GM21367 (cell line): Measurements from ENCODE around the gene ABCC3.

Experiments used
- ATAC-seq: cut with Tn5 transposase; IDR thresholded peaks from one replicate; pipeline ENCODE4 v1.9.1; 2021; ENCODE audit not compliant: unreplicated experiment

ABCC3 gene

DNA sequence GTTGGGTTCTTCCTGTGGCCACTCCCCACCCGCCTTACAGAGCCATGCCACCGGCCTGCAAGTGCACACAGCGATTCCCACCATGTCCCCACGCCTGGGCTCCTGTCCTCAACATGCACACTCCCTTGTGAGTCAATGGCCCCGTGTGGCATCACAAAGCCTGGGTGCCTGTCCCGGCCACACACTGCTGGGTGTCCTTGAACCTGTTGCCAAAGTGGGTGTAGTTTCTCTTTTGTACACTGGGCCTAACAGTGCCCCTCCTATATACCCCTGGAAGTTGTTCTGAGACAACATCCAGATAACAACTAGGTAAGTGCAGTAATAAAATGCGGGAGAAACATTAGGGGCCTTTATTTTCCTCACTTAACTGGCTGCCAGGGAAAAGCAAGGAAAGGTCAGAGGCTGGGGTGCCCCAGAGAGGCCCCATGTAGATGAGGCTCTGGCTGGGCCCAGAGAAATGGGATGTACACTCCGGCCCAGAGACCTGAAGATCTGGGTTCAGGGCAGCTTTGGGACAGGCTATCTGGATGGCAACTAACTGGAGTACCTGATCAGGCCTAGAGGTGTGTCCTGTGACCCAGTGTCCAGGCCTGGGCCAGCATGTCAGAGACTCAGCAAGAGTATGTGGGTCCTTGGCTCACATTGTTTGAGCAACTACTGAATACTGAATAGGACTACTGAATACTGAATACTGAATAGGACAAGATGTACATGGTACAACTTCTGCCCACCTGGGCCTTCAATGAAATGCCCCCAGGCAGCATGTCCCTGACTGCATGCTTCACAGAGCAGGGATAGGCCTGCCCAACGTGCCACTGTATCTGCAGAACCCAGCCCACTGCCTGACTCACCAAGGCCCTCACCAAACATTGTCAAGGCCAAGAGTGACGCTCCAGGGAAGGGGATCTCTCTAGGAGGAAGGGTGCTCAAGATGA is 8.3 kb downstream of the ABCC3 start:
- ATAC-seq, result no peak

GRCh38 chr17:50645748-50646682 is 11.3 kb downstream of the ABCC3 start:
- ATAC-seq, result no peak

GRCh38 chr17:50647187-50647586 is 12.5 kb downstream of the ABCC3 start:
- ATAC-seq, result no peak

GRCh38 chr17:50649042-50649908 is 14.6 kb downstream of the ABCC3 start:
- no peak for ATAC-seq

- ATAC-seq, result no peak
These were observed 17.0 kb downstream of the ABCC3 start for GRCh38 chr17:50651661-50652060.

DNA sequence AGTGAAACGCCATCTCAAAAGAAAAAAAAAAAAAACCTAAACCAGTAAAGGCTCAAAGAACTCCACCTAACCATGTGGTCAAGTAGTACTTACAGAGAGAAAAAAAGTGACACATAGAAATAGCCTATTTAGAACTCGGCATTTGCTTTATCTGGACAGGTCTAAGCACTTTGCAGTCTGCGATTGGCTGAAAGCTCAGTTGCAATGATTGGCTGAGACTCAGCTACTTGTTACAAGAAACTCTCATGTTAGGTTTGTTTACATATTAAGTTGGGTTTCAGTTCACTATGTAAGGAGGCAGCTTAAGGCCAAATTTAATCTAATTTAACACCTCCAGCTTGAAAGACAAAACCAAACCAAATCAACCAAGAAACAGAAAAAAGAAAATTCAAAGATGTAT is 19.1 kb downstream of the ABCC3 start:
- no peak for ATAC-seq

- ATAC-seq, result no peak
These were observed 21.8 kb downstream of the ABCC3 start for GRCh38 chr17:50656509-50656908.

DNA sequence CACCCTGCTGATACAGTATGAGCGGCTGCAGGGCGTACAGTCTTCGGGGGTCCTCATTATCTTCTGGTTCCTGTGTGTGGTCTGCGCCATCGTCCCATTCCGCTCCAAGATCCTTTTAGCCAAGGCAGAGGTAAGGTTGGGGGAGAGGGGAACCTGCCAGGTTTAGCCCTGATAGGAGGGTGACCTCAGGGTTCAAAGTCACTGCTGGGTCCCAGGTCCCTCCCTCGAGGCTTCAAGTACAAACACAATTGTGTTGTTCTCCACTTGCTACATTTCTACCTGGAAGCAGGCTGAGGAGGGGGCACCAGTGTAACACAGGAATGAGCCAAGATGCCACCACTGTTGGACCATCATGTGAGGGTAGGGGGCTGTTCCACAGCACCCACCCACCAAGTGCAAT is 22.4 kb downstream of the ABCC3 start:
- ATAC-seq, result no peak

- no peak for ATAC-seq
These were observed 22.9 kb downstream of the ABCC3 start for GRCh38 chr17:50657627-50658026.

DNA sequence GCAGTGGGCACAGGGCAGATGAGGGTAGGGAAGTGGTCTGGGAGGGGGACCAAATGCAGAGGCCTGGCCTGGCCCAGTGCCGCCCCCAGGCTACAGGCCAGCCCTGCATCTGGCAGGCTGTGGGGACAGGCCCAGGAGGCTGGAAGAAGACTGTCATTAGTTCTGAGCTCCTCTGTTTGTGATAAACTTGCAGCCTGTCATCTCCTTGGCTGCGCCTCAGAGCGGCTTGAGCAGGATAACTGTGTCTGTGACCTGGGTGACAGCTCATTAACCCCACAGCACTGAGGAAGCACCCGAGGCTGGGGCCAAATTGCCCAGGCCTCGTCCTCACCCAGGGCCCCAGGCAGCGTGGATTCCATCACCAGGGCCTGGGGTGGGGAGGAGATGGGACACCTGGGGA is 23.9 kb downstream of the ABCC3 start:
- ATAC-seq, result no peak

GRCh38 chr17:50659179-50659578 is 24.5 kb downstream of the ABCC3 start:
- ATAC-seq, result no peak

DNA sequence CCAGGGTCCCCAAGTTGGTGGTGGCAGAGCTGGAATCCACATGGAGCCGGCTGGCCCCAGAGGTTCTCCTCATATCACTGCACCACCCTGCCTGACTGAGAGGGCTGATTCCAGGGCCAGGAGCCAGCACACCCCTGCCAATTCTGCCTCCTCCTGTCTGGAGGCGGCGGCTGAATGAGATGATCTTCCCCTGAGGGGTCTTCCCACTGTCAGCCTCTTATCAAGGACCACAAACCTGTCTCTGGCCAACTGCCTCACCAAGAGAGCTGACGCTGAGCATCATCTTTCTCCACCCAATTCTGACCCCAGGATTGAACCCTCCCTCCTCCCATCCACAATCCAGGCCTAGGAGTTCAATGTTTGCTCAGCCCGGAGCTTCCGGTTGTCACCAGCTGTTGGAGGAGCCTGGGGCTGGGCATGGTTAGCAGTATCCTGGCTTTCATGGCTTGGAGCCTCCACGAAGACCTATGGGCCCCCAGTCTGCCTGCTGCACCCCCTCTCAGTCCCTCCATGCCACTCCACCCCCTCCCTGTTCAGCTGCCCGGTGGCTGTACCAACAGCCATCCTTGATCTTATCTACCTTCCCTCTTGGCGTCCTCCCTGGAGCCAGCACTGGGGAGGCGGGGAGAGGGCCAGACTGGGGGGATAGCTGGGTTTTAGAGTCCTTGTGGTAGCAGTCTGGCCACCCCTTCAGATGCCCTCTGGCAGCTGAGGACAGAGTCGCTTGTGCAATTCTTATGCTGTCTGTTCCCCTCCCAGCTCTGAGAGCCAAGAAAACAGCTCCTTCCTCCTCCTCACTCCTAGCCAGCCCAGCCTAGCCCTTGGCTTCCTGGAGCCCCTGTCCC is 25.6 kb downstream of the ABCC3 start:
- ATAC-seq, result no peak

DNA sequence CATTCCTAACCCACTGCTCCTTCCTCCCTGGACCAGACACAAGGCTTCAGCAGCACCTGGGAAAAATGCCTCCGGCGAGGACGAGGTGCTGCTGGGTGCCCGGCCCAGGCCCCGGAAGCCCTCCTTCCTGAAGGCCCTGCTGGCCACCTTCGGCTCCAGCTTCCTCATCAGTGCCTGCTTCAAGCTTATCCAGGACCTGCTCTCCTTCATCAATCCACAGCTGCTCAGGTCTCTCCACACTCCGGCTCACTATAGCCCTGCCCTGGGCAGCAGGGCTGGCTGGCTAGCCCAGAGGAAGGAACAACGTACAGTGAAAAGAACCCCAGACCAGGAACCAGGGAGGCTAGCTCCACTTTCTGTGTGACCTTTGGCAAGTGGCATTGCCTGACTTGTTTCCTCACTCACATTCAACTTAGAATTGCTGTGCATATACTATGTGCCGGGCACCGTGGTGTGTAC is 26.2 kb downstream of the ABCC3 start:
- no peak for ATAC-seq

DNA sequence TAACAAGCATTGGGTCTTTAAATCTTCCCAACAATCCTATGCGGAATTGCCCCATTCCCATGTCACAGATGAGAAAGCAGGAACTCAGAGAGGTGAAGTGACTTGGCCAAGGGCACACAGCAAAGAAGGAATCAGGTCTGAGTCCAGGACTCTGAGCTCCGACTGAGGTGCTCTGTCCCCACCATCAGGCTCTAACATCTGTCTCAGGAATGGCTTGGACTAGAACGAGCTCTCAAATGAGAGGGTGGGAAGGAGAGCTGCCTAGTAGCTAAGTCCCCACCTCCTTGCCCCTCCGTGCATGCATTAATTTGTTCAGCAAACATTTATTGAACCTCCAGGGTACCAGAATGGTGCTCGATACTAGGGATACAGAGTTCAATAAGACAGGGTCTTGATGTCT is 26.7 kb downstream of the ABCC3 start:
- no peak for ATAC-seq

DNA sequence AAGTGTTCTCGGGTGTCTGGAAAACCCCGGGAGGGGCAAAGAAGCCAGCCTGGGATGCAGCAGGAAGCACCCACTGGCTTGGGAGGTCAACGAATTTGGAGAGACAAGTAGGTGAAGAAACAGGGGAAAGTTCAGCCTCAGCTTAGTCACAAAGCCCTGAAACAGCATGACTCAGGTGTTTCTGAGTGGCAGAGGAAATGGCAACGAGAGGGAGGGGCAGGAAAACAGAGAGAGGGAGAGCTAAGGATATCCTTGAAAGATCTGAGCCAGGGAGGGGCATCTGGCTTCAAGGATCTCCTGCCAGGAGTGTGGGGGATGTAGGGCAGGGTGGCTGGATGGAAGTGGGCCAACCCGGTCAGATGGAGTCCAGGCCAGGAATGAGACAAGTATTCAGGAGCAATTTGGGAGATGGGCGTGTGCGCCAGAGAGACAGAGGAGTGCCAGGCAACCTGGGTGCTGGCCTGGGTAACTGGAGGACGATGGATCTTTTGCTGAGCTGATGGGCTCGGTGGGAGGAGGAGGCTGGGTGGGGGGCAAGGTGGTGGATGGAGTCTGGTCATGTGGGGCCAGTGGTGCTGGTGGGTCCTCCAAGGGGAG is 27.2 kb downstream of the ABCC3 start:
- ATAC-seq, result no peak

- ATAC-seq, result no peak
These were observed 28.0 kb downstream of the ABCC3 start for GRCh38 chr17:50662632-50663225.

DNA sequence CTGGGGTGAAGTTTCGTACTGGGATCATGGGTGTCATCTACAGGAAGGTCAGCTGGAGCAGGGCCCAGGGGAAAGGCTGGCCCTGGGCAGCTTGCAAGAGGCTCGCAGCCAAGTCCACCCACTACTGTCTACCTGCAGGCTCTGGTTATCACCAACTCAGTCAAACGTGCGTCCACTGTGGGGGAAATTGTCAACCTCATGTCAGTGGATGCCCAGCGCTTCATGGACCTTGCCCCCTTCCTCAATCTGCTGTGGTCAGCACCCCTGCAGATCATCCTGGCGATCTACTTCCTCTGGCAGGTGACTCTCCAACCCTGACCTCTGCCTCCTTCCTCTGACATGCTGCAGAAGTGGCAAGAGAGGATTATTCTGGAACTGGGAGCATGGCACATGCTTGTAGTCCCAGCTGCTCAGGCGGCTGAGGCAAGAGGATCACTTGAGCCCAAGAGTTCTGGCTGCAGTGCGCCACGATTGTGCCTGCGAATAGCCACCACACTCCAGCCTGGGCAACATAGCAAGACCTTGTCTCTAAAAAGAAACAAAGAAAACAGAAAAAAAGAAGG is 29.2 kb downstream of the ABCC3 start:
- no peak for ATAC-seq

DNA sequence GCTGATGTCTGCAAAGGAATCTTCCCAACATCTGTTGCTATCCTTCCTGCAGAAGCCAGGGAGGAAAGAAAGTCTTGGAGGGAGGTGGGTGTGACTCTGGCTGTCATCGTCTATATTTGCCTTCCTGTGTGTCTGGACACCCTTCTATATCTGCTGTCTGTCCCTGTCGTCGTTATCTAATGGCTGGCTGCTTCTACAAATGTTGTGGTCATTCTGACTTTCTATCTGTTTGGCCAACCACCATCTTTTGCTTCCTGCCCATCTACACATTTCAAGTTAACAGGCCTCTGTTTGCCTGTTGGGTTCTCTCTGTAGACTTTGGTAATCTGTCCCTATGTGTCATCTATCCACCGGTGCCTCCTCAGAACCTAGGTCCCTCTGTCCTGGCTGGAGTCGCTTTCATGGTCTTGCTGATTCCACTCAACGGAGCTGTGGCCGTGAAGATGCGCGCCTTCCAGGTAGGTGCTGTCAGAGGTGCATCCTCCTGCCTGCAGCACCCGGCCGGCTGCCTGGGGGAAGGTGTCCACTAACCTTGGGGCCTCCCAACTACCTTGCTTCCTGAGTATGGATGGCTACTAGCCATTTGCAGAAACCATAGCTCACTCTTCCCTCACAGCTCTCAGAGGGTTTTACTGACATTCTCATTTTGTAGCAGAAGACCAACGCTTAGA is 30.2 kb downstream of the ABCC3 start:
- no peak for ATAC-seq
